ENCODE data around the gene PLAC9. TPM values are rescaled to one million over a fixed set of nuclear protein-coding genes. Genes with fewer than 3 reads are reported as not detected.

The PLAC9 gene
- total RNA-seq, 1 donor from 2014 or later: not detected

GRCh38 chr10:80146918-80147317 is 14.4 kb downstream of the PLAC9 start:
- Histone ChIP-seq H3K36me3 (no peaks in the 10 kb centered on the region), H3K4me2 (no peak overlapping the region), H3K79me2 (ENCODE audit: low read depth) (no peaks in the 10 kb centered on the region), H3F3A (ENCODE audit: low read depth) (no peaks in the 10 kb centered on the region), H3K27me3 (peaks cover 15% of the 10 kb centered on the region), H4K20me1 (ENCODE audit: low read depth) (no peaks in the 10 kb centered on the region), H3K27ac (no peak overlapping the region), H3K4me3 (no peak overlapping the region), H2AFZ (replicated peaks) (no peak overlapping the region), H3K9ac (no peak overlapping the region), H3K4me1 (no peaks in the 10 kb centered on the region), H3K9me3 (ENCODE audit: low read depth) (no peaks in the 10 kb centered on the region)
- no peaks in the 10 kb centered on the region for H3K4me1 Mint-ChIP-seq
- H3K36me3 Mint-ChIP-seq: no peaks in the 10 kb centered on the region
- no peak for DNase-seq (ENCODE audit: low spot score)
- H3K4me3 Mint-ChIP-seq: no peak overlapping the region
- TF ChIP-seq, protein P1, sequence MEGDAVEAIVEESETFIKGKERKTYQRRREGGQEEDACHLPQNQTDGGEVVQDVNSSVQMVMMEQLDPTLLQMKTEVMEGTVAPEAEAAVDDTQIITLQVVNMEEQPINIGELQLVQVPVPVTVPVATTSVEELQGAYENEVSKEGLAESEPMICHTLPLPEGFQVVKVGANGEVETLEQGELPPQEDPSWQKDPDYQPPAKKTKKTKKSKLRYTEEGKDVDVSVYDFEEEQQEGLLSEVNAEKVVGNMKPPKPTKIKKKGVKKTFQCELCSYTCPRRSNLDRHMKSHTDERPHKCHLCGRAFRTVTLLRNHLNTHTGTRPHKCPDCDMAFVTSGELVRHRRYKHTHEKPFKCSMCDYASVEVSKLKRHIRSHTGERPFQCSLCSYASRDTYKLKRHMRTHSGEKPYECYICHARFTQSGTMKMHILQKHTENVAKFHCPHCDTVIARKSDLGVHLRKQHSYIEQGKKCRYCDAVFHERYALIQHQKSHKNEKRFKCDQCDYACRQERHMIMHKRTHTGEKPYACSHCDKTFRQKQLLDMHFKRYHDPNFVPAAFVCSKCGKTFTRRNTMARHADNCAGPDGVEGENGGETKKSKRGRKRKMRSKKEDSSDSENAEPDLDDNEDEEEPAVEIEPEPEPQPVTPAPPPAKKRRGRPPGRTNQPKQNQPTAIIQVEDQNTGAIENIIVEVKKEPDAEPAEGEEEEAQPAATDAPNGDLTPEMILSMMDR (IDR thresholded peaks at IDR 0.05): no peak
- TF ChIP-seq EZH2phosphoT487 (IDR thresholded peaks at IDR 0.05): no peak
- no peak for TF ChIP-seq EZH2 (IDR thresholded peaks at IDR 0.05)
- H3K9me3 Mint-ChIP-seq: peaks cover 9% of the 10 kb centered on the region
- no peaks in the 10 kb centered on the region for H3K27me3 Mint-ChIP-seq (ENCODE audit: insufficient read depth, low read depth)
- H3K27ac Mint-ChIP-seq: no peak overlapping the region

- Histone ChIP-seq H3K27me3 (peaks cover 15% of the 10 kb centered on the region), H3K4me3 (no peak overlapping the region), H3K9me3 (ENCODE audit: low read depth) (no peaks in the 10 kb centered on the region), H2AFZ (replicated peaks) (no peak overlapping the region), H3K36me3 (no peaks in the 10 kb centered on the region), H3K9ac (no peak overlapping the region), H3K4me2 (no peak overlapping the region), H3K27ac (no peak overlapping the region), H3K79me2 (ENCODE audit: low read depth) (no peaks in the 10 kb centered on the region), H3F3A (ENCODE audit: low read depth) (no peaks in the 10 kb centered on the region), H4K20me1 (ENCODE audit: low read depth) (no peaks in the 10 kb centered on the region), H3K4me1 (no peaks in the 10 kb centered on the region)
- Mint-ChIP-seq H3K36me3 (no peaks in the 10 kb centered on the region), H3K4me3 (no peak overlapping the region), H3K4me1 (no peaks in the 10 kb centered on the region), H3K27ac (no peak overlapping the region), H3K9me3 (peaks cover 9% of the 10 kb centered on the region), H3K27me3 (ENCODE audit: insufficient read depth, low read depth) (no peaks in the 10 kb centered on the region)
- DNase-seq (ENCODE audit: low spot score): no peak
- no peak for TF ChIP-seq EZH2phosphoT487 (IDR thresholded peaks at IDR 0.05)
- TF ChIP-seq, protein P1 (IDR thresholded peaks at IDR 0.05): no peak
- no peak for TF ChIP-seq EZH2 (IDR thresholded peaks at IDR 0.05)
These were observed 15.8 kb downstream of the PLAC9 start for GRCh38 chr10:80148166-80148805.

GRCh38 chr10:80149123-80149522 is 16.6 kb downstream of the PLAC9 start:
- no peak overlapping the region for H2AFZ ChIP-seq (replicated peaks)
- H3F3A ChIP-seq (ENCODE audit: low read depth): no peaks in the 10 kb centered on the region
- no peak overlapping the region for H3K9ac ChIP-seq
- no peak overlapping the region for H3K27ac ChIP-seq
- Mint-ChIP-seq H3K4me1 (no peaks in the 10 kb centered on the region), H3K9me3 (peaks cover 9% of the 10 kb centered on the region), H3K36me3 (no peaks in the 10 kb centered on the region), H3K4me3 (no peak overlapping the region), H3K27me3 (ENCODE audit: insufficient read depth, low read depth) (no peaks in the 10 kb centered on the region), H3K27ac (no peak overlapping the region)
- no peak for TF ChIP-seq EZH2 (IDR thresholded peaks at IDR 0.05)
- TF ChIP-seq EZH2phosphoT487 (IDR thresholded peaks at IDR 0.05): no peak
- TF ChIP-seq, protein P1 (IDR thresholded peaks at IDR 0.05): no peak
- no peak overlapping the region for H3K4me3 ChIP-seq
- no peak overlapping the region for H3K4me2 ChIP-seq
- H3K4me1 ChIP-seq: no peaks in the 10 kb centered on the region
- no peaks in the 10 kb centered on the region for H3K36me3 ChIP-seq
- no peak for DNase-seq (ENCODE audit: low spot score)
- H4K20me1 ChIP-seq (ENCODE audit: low read depth): no peaks in the 10 kb centered on the region
- H3K9me3 ChIP-seq (ENCODE audit: low read depth): no peaks in the 10 kb centered on the region
- H3K27me3 ChIP-seq: peaks cover 12% of the 10 kb centered on the region
- no peaks in the 10 kb centered on the region for H3K79me2 ChIP-seq (ENCODE audit: low read depth)

All from neural progenitor cell (in vitro differentiated cells).